Pancreas (tissue), 10 donors: ENCODE measurements around the gene EPOP. TPM values are rescaled to one million over a fixed set of nuclear protein-coding genes. Genes with fewer than 3 reads are reported as not detected.
"Not testable (repeated sequence)": the region's sequence is repeated elsewhere in the genome, so short reads cannot be mapped to it uniquely, and the experiment has no call there.

ENCODE experiments used
- ATAC-seq, 4 donors: fragments of 200-7000 bp; cut with Tn5 transposase; one replicate each; pipeline versions ENCODE4 v1.8.0 to v1.9.1; 2020; ENCODE audit warnings: mild to moderate bottlenecking in 4 of 4, moderate library complexity in 4 of 4
- DNase-seq, 6 donors: peaks; one replicate each; pipeline ENCODE4 v3.0.0-alpha.2; 2020
- FAIRE-seq: peaks from 2 replicates; lab custom pipeline; 2012; peaks lifted over from hg19 to GRCh38; lab: Jason Lieb, UNC
- H3K27ac ChIP-seq, 4 donors: fragments of 200-600 bp; sonication (generic); 1 replicate in 3 of 4; 2 replicates in 1 of 4; pipeline versions ENCODE4 v1.5.0 to v1.8.0; 2020
- H3K27me3 ChIP-seq, 4 donors: fragments of 200-600 bp; one replicate each; pipeline ENCODE4 v1.8.0; 2021
- H3K36me3 ChIP-seq, 3 donors: fragments of 200-600 bp; sonication (generic) in 1 of 3; one replicate each; pipeline versions ENCODE4 v1.5.0 to v1.8.0; 2020 to 2021
- H3K4me1 ChIP-seq, 3 donors: fragments of 200-600 bp; one replicate each; pipeline ENCODE4 v1.8.0; 2021
- H3K4me3 ChIP-seq, 4 donors: fragments of 200-600 bp; sonication (generic) in 2 of 4; one replicate each; pipeline versions ENCODE4 v1.5.0 to v1.8.0; 2020 to 2021
- H3K9me3 ChIP-seq, 4 donors: fragments of 200-600 bp; one replicate each; pipeline ENCODE4 v1.8.0; 2021
- CTCF ChIP-seq, 4 donors: fragments of 200-600 bp; sonication (generic) in 3 of 4; IDR thresholded peaks; one replicate each; pipeline versions ENCODE4 v1.5.0 to v1.8.0; 2021; ENCODE audit warnings: antibody characterized with exemption in 4 of 4
- WGBS, 2 donors: extraction: QIAGEN DNeasy Blood & Tissue Kit; methylation state at CpG; one replicate each; pipeline ENCODE4 v1.1.7; 2013; 5-methylcytosine and 5-hydroxymethylcytosine counted together
- intact Hi-C, 3 donors: fragments of 100-400 bp; cut with DNase I; formaldehyde crosslinking; loops; one replicate each; pipeline versions ENCODE4 v1.11.1 to v1.14.2; 2022
- polyA plus RNA-seq, 2 donors: library from polyadenylated mRNA; stranded (reverse); fragments of 200-250 nt; gene quantifications; one replicate each; pipeline ENCODE4 v1.2.3, GENCODE V29; 2013
- total RNA-seq, 6 donors: library from RNA; stranded (reverse); fragmentation: NEBNext Ultra II Directional in 4 of 6; extraction: Animal tissue kit (Norgen Biotek cat#: 25700) in 4 of 6; gene quantifications; one replicate each; pipeline versions ENCODE4 v1.2.1 to v1.2.4, GENCODE V29; 2021 to 2023
- donor health status: healthy with polysubstance abuse.
- donor health status: DM: no; HTN: no; CAD: no; lungs with moderate emphysema.
- donor health status: DM: no; HTN: no; CAD: no.
- donor health status: control.
- donor health status: control.
- donor health status: Bipolar disorder and iron deficiency.
- donor health status: DM: yes; HTN: yes; CAD: no.
- donor health status: DM: no; HTN: no; CAD: no.
- donor health status: DM: no; HTN: no; CAD: no.
- donor health status: DM: yes; HTN: yes; CAD: no.

The EPOP gene
- total and polyA plus RNA-seq, 8 donors: 0.49 to 4.3 (median 2.8) TPM

GRCh38 chr17:38653230-38653629 lies 21.5 kb downstream of the EPOP start:
- no peaks in the 10 kb centered on the region for H3K9me3 ChIP-seq
- intact Hi-C loops: loop anchor here in 1 of 3 donors (10.0 kb wide), 1 partner anchor 48 kb away; the partner anchor contains the start of gene SRCIN1

GRCh38 chr17:38650653-38651173 lies 24.0 kb downstream of the EPOP start:
- not testable (repeated sequence) for H3K4me3 ChIP-seq, H3K27me3 ChIP-seq, H3K27ac ChIP-seq, H3K4me1 ChIP-seq, ATAC-seq, FAIRE-seq, H3K36me3 ChIP-seq, H3K9me3 ChIP-seq
- DNase-seq: peak in 1 of 6 donors; percentile 15
- intact Hi-C loops: loop anchor here in 1 of 3 donors (10.0 kb wide), 1 partner anchor 46 kb away; the partner anchor contains the start of gene SRCIN1
- 78 to 91% methylated on average over 11 of the region's 11 CpGs for WGBS, 2 donors

More at GRCh38 chr17:38653230-38653629, 21.5 kb downstream of the EPOP start:
- Histone ChIP-seq H3K27me3 (no peaks in the 10 kb centered on the region), H3K4me1 (peaks cover 0 to 1% (median 0%) of the 10 kb centered on the region in 3 donors), H3K36me3 (no peaks in the 10 kb centered on the region), H3K27ac (no peak overlapping the region), H3K4me3 (no peak overlapping the region)
- TF ChIP-seq CTCF (IDR thresholded peaks at IDR 0.05): no peak
- peak in 1 of 6 donors; percentile 8 for DNase-seq
- 85 to 86% methylated on average over 1 of the region's 1 CpG for whole genome bisulfite sequencing, 2 donors
- no peak for FAIRE-seq
- ATAC-seq: no peak

GRCh38 chr17:38637951-38638350 lies 36.8 kb downstream of the EPOP start:
- Histone ChIP-seq H3K27ac (no peak overlapping the region), H3K9me3 (no peaks in the 10 kb centered on the region), H3K36me3 (no peaks in the 10 kb centered on the region), H3K4me3 (no peak overlapping the region), H3K4me1 (no peaks in the 10 kb centered on the region), H3K27me3 (no peaks in the 10 kb centered on the region)
- 76 to 93% methylated on average over 4 of the region's 4 CpGs for WGBS, 2 donors
- FAIRE-seq (no peak), ATAC-seq (no peak), DNase-seq (no peak)
- no peak for TF ChIP-seq CTCF (IDR thresholded peaks at IDR 0.05)
- intact Hi-C loops: no loop called here

- Histone ChIP-seq H3K36me3 (no peaks in the 10 kb centered on the region), H3K4me1 (no peaks in the 10 kb centered on the region), H3K9me3 (no peaks in the 10 kb centered on the region), H3K27ac (no peak overlapping the region), H3K27me3 (no peaks in the 10 kb centered on the region), H3K4me3 (no peak overlapping the region)
- DNase-seq (no peak), ATAC-seq (no peak), FAIRE-seq (no peak)
- WGBS, 2 donors: 58 to 61% methylated on average over 9 of the region's 9 CpGs
- TF ChIP-seq CTCF (IDR thresholded peaks at IDR 0.05): no peak
- intact Hi-C loops: no loop called here
Measured at GRCh38 chr17:38636054-38636453, 38.7 kb downstream of the EPOP start.

- H3K36me3 ChIP-seq: no peaks in the 10 kb centered on the region
- WGBS, 2 donors: 66 to 68% methylated on average over 6 of the region's 6 CpGs
- TF ChIP-seq CTCF (IDR thresholded peaks at IDR 0.05): no peak
- DNase-seq: no peak
- H3K4me3 ChIP-seq: no peak overlapping the region
- H3K9me3 ChIP-seq: no peaks in the 10 kb centered on the region
- no peak for ATAC-seq
- H3K27ac ChIP-seq: no peak overlapping the region
- no peaks in the 10 kb centered on the region for H3K27me3 ChIP-seq
- no peak for FAIRE-seq
- H3K4me1 ChIP-seq: no peaks in the 10 kb centered on the region
- intact Hi-C loops: no loop called here
Measured at GRCh38 chr17:38632334-38632733, 42.4 kb downstream of the EPOP start.
